Measurements from ENCODE around the gene HCN2. TPM values are rescaled to one million over a fixed set of nuclear protein-coding genes. Genes with fewer than 3 reads are reported as not detected.

The HCN2 gene
- total and polyA plus RNA-seq, 7 donors: 0.04 to 0.13 (median 0.07) TPM; not detected in 3

DNA sequence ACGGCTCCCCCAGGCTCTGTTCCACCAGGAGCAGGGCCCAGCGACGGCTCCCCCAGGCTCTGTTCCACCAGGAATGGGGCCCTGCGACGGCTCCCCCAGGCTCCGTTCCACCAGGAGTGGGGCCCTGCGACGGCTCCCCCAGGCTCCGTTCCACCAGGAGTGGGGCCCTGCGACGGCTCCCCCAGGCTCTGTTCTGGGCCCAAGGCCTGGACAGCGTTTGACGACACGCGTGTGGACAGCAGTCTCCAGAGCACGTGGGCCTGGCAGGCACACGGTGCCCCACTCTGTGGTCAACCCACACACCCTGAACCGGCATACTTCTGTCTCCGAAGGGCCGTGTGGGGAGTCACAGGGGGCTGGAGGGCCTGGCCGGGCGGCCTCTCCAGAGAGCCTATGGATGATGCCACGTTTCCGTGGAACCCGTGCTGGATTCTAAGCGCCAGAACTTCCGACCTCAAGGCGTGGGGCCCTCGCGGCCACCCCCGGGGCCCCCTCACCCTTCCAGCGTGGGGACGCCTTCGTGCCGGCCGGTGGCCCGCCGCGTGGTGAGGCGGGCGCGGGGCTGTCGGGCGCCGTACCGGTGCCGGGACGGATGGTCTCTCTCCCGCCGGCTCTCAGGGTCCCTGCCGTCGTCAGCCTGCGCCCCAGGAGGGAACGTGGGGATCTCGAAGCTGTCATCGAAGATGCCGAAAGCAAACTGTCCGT is 61.6 kb downstream of the HCN2 start:
- peaks cover 7 to 70% of the 10 kb centered on the region in 2 donors for H3K36me3 ChIP-seq (ENCODE audit: insufficient read depth in 1 of 2, low read depth in 1 of 2)
- whole genome bisulfite sequencing, 3 donors: 91 to 94% (median 94%) methylated on average over 55 to 58 of the region's 58 CpGs
- H3K27me3 ChIP-seq (ENCODE audit: insufficient read depth in 3 of 3, low read length in 2 of 3): no peaks in the 10 kb centered on the region
- no peak overlapping the region for H3K27ac ChIP-seq
- DNase-seq: no peak
- no peaks in the 10 kb centered on the region for H3K4me1 ChIP-seq
- H3K4me3 ChIP-seq: no peak overlapping the region
- no peaks in the 10 kb centered on the region for H3K9me3 ChIP-seq
- no peak for ATAC-seq
- TF ChIP-seq, protein P1, sequence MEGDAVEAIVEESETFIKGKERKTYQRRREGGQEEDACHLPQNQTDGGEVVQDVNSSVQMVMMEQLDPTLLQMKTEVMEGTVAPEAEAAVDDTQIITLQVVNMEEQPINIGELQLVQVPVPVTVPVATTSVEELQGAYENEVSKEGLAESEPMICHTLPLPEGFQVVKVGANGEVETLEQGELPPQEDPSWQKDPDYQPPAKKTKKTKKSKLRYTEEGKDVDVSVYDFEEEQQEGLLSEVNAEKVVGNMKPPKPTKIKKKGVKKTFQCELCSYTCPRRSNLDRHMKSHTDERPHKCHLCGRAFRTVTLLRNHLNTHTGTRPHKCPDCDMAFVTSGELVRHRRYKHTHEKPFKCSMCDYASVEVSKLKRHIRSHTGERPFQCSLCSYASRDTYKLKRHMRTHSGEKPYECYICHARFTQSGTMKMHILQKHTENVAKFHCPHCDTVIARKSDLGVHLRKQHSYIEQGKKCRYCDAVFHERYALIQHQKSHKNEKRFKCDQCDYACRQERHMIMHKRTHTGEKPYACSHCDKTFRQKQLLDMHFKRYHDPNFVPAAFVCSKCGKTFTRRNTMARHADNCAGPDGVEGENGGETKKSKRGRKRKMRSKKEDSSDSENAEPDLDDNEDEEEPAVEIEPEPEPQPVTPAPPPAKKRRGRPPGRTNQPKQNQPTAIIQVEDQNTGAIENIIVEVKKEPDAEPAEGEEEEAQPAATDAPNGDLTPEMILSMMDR (IDR thresholded peaks at IDR 0.05): no peak
- intact Hi-C loops (cut with DNase I): no loop called here

DNA sequence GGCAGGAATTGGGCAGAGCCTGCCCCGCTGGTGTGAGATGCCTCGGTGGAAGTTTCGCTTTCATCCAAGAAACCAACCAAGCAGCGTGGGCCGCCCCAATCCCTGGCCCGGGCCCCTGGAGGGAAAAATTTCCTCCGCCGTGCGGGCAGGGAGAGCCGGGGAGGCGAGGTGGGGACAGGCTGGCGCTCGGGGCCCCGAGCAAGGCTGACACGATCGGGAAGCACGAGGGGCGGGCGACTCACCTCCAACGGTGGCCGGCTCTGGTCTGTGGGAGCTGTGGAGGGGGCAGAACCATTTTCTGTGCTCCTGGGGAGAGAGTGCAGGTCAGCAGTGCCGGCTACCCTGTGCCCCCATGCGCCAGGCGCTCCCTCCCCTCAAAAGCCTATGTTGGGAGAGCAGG is 62.3 kb downstream of the HCN2 start:
- H3K4me1 ChIP-seq: peaks cover 1% of the 10 kb centered on the region
- intact Hi-C loops (cut with DNase I): no loop called here
- TF ChIP-seq, protein P1 (IDR thresholded peaks at IDR 0.05): no peak
- H3K27me3 ChIP-seq (ENCODE audit: insufficient read depth in 3 of 3, low read length in 2 of 3): no peaks in the 10 kb centered on the region
- ATAC-seq (no peak), DNase-seq (no peak)
- H3K4me3 ChIP-seq: no peak overlapping the region
- no peak overlapping the region for H3K27ac ChIP-seq
- peaks cover 5 to 63% of the 10 kb centered on the region in 2 donors for H3K36me3 ChIP-seq (ENCODE audit: insufficient read depth in 1 of 2, low read depth in 1 of 2)
- H3K9me3 ChIP-seq: no peaks in the 10 kb centered on the region
- 88 to 93% (median 89%) methylated on average over 23 to 24 of the region's 24 CpGs for WGBS, 3 donors

DNA sequence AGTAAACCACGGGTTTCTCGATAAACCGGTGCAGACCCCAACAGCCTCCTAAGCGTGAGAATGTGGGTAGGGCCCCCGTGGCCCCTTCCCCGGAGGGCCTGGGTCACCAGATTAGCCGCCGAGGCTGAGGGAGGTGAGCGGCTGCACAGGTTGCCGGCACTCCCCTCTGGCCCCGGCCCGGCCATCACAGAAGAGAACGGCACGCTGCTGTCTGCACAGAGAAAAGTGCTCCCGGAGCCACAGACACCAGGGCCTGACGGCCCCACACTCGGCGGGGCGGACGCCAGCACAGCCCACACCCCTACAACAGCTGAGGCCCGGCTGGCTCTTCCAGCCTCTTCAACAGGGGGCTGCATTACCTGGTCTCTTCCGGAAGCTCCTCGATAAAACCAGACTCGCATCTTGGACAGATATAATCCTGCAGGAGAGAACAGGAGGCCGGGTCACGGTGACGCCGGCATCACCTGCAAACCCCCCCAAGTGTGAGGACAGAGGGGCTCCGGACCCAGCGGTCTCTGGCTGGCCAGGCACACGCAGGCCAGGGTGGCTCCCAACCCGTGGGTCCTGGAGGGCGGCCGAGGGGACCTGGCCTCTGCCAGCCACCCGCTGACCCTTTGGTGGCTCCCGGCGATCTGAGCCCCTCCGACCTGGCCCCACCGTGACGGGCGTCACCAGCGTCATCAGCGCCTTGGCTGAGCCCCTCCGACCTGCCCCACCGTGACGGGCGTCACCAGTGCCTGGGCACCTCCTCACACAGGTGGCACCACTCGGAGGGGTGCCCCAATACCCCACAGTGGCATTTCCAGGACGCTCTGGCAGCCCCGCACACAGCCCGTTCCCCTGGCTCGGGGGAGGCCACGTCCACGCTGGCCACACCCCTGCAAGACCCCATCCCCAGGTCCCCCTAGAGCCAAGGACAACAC is 63.0 kb downstream of the HCN2 start:
- Histone ChIP-seq H3K9me3 (no peaks in the 10 kb centered on the region), H3K36me3 (ENCODE audit: insufficient read depth in 1 of 2, low read depth in 1 of 2) (peaks cover 2 to 56% of the 10 kb centered on the region in 2 donors), H3K4me3 (no peak overlapping the region), H3K27ac (no peak overlapping the region), H3K27me3 (ENCODE audit: insufficient read depth in 3 of 3, low read length in 2 of 3) (no peaks in the 10 kb centered on the region), H3K4me1 (peaks cover 8% of the 10 kb centered on the region)
- WGBS, 3 donors: 92% methylated on average over 50 to 54 of the region's 54 CpGs
- TF ChIP-seq, protein P1 (IDR thresholded peaks at IDR 0.05): no peak
- intact Hi-C loops (cut with DNase I): no loop called here
- ATAC-seq: no peak
- DNase-seq: no peak

DNA sequence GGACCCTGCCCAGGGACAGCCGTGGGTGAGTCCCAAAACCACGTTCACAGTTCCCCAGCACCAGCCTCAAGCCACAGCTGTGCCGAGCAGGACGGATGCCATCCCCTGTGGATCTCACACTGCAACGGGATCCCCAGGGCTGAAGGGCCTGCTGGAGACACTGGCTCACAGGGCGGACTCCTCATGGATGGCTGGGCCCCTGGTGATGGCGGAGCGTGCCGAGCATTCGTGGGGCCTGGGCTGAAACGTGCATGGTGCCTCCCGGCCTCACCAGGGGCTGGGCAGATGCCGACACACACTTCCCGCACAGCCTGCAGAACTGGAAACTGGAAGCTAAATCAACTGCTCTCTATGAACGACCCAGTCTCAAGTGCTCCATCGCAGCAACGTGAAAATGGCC is 63.7 kb downstream of the HCN2 start:
- Histone ChIP-seq H3K36me3 (ENCODE audit: insufficient read depth in 1 of 2, low read depth in 1 of 2) (peaks cover 0 to 49% of the 10 kb centered on the region in 2 donors), H3K9me3 (no peaks in the 10 kb centered on the region), H3K4me1 (peaks cover 15% of the 10 kb centered on the region), H3K27ac (no peak overlapping the region), H3K27me3 (ENCODE audit: insufficient read depth in 3 of 3, low read length in 2 of 3) (no peaks in the 10 kb centered on the region), H3K4me3 (no peak overlapping the region)
- intact Hi-C loops (cut with DNase I): no loop called here
- ATAC-seq (no peak), DNase-seq (no peak)
- 77 to 83% (median 80%) methylated on average over 17 of the region's 17 CpGs for WGBS, 3 donors
- TF ChIP-seq, protein P1 (IDR thresholded peaks at IDR 0.05): no peak
